T-helper 2 cell treated with Interferon-gamma antibody and Interleukin-4, amounts not matched to agents 100 ng/mL and 5 ng/mL, for 36 hours (primary cell): ENCODE results near the gene ZNF587B. TPM values are rescaled to one million over a fixed set of nuclear protein-coding genes. Genes with fewer than 3 reads are reported as not detected.
"Not testable (repeated sequence)": the region's sequence is repeated elsewhere in the genome, so short reads cannot be mapped to it uniquely, and the experiment has no call there.

ENCODE experiments used
- intact Hi-C: fragments of 100-400 bp; cut with micrococcal nuclease; formaldehyde crosslinking; loops from one replicate; pipeline ENCODE4 v1.15.1; 2023
- total RNA-seq: library from RNA; stranded (reverse); gene quantifications from 2 replicates; pipeline ENCODE4 v1.2.3, GENCODE V29; 2022

The ZNF587B gene
- total RNA-seq, 1 donor from 2014 or later: 20.5 TPM

- intact Hi-C loops: not testable (repeated sequence)
Measured at GRCh38 chr19:57869655-57870054, 39.6 kb downstream of the ZNF587B start.

- intact Hi-C loops: no loop called here
Measured at GRCh38 chr19:57870225-57870624, 40.1 kb downstream of the ZNF587B start.

GRCh38 chr19:57872450-57872849, 42.4 kb downstream of the ZNF587B start:
- intact Hi-C loops: no loop called here

GRCh38 chr19:57873883-57874799, 44.0 kb downstream of the ZNF587B start:
- intact Hi-C loops: not testable (repeated sequence)

DNA sequence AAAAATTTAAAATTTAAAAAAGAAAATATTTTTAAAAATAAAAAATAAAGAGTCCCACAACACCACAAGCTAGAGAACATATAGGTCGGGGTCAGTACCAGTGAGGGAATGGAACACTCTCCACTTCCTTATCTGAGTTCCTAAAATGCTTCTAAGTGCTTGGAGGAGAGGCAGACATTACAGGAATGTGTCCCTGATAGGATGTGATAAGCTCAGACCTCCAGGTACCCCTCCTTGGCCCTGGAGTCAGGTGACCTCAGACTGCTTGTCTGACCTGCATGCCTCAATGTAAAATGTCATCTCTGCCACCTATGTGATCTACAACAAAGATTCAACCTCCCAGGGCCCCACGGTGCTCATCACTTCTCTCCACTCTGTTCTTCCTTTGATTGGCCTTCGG, 55.9 kb downstream of the ZNF587B start:
- intact Hi-C loops: no loop called here

- intact Hi-C loops: no loop called here
Measured at GRCh38 chr19:57887195-57887941, 57.3 kb downstream of the ZNF587B start.

DNA sequence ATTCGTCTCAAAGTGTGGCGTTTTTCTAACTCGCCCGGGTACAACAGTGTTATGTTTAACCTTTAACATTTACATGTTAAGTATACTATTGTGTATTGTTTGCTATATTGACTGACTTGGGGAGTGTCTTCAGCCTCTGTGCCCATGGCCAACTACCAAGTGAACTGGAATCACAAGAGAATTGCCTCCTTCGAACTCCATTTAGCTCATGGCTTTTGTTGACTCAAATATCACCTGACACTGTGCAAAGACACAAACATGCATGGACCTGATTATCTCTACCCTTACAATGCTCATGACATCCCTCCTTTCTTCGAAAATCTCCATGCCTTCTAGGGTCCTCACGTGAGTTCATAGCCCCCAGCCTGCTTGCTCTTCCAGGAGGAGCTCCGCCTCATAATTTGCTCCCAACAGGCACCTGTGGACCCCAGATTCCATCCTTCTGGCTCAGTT, 58.0 kb downstream of the ZNF587B start:
- intact Hi-C loops: no loop called here

- intact Hi-C loops: loop anchor here (1.0 kb wide), 1 partner anchor 28 kb away; the partner anchor contains the start of gene ZNF417
Measured at GRCh38 chr19:57888560-57889231, 58.6 kb downstream of the ZNF587B start, which contains the start of gene ZNF814. ZNF814 (minus strand) TSS chr19:57889037; CDS start chr19:57888802, 235 bp downstream.

- intact Hi-C loops: not testable (repeated sequence)
Measured at GRCh38 chr19:57890706-57891105, 60.6 kb downstream of the ZNF587B start.

Other genes with a start within 250 kb of the ZNF587B start
- 4.1 and 4.4 TPM in 2 replicates for gene ZIK1, start 246.2 kb upstream of the ZNF587B start, total RNA-seq
- 7.6 and 7.7 TPM in 2 replicates for gene ZNF530, start 230.4 kb upstream of the ZNF587B start, total RNA-seq
- 11.9 and 13.6 TPM in 2 replicates for gene ZNF134, start 216.1 kb upstream of the ZNF587B start, total RNA-seq
- gene ZNF211, start 197.1 kb upstream of the ZNF587B start, total RNA-seq: 13.6 and 14.3 TPM in 2 replicates
- not detected in 2 replicates for gene ZSCAN4, start 161.4 kb upstream of the ZNF587B start, total RNA-seq
- gene ZNF551, start 148.3 kb upstream of the ZNF587B start, total RNA-seq: 10.2 and 12.2 TPM in 2 replicates
- gene ZNF154, start 121.1 kb upstream of the ZNF587B start, total RNA-seq: 4.3 and 5.1 TPM in 2 replicates
- gene ZNF671, start 102.7 kb upstream of the ZNF587B start, total RNA-seq: 9.8 and 11.5 TPM in 2 replicates
- 9.0 and 13.1 TPM in 2 replicates for gene ZNF776, start 83.5 kb upstream of the ZNF587B start, total RNA-seq
- gene ZNF586, start 60.6 kb upstream of the ZNF587B start, total RNA-seq: 16.8 and 17.2 TPM in 2 replicates
- 9.2 and 9.6 TPM in 2 replicates for gene ZNF552, start 15.4 kb upstream of the ZNF587B start, total RNA-seq
- 36.1 and 37.7 TPM in 2 replicates for gene ZNF587, start 19.6 kb downstream of the ZNF587B start, total RNA-seq
- 12.5 and 13.5 TPM in 2 replicates for gene ZNF814, start 58.7 kb downstream of the ZNF587B start, total RNA-seq
- gene ZNF417, start 86.3 kb downstream of the ZNF587B start, total RNA-seq: 17.9 and 22.0 TPM in 2 replicates
- gene ZNF418, start 105.1 kb downstream of the ZNF587B start, total RNA-seq: 1.5 and 2.6 TPM in 2 replicates
- gene ZNF256, start 117.4 kb downstream of the ZNF587B start, total RNA-seq: 4.2 and 4.6 TPM in 2 replicates
- 0.30 and 0.34 TPM in 2 replicates for gene C19orf18, start 144.2 kb downstream of the ZNF587B start, total RNA-seq
- 10.0 and 11.5 TPM in 2 replicates for gene ZNF606, start 172.5 kb downstream of the ZNF587B start, total RNA-seq
- gene ZSCAN1, start 203.7 kb downstream of the ZNF587B start, total RNA-seq: not detected in 2 replicates
- 0.09 TPM in 1 of 2 replicates, not detected in the other for gene ZNF135, start 229.0 kb downstream of the ZNF587B start, total RNA-seq